ENCODE results near the gene SEPTIN6. TPM values are rescaled to one million over a fixed set of nuclear protein-coding genes. Genes with fewer than 3 reads are reported as not detected.

Gene SEPTIN6
- total RNA-seq, 2 donors from 2014 or later: 183 to 275 TPM

DNA sequence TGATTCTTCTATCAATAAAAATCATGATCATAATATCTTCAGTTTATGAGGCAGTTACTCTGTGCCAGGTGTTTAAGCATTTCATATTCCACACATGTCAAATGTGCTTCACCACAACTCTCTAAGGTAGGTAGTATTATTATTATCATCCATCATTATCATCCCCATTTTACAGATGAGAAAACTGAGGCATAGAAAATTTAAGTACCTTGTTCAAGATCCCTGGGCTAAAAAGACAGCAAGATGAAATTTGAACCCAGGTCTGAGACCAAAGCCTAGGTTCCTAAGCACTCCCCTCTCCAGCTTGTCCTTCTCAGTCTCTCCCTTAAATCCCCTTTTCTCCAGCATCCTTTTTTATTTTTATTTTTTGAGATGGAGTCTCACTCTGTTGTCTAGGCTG is 33.4 kb downstream of the SEPTIN6 start:
- peaks cover 48% of the 10 kb centered on the region for H3K4me1 Mint-ChIP-seq (ENCODE audit: low read depth)
- ATAC-seq (replicated peaks in 1 of 2): no peak

GRCh38 chrX:119655125-119655524 is 37.8 kb downstream of the SEPTIN6 start:
- Mint-ChIP-seq H3K27me3 (ENCODE audit: low read depth) (no peaks in the 10 kb centered on the region), H3K4me3 (peak overlapping the region; percentile 2 to 46), H3K4me1 (ENCODE audit: low read depth) (peaks cover 44% of the 10 kb centered on the region)

More for the DNA sequence above, 33.4 kb downstream of the SEPTIN6 start:
- Mint-ChIP-seq H3K36me3 (ENCODE audit: insufficient read depth in 2 of 2) (peaks cover 18 to 58% of the 10 kb centered on the region in 2 donors), H3K4me3 (no peak overlapping the region), H3K27me3 (ENCODE audit: low read depth) (no peaks in the 10 kb centered on the region), H3K9me3 (no peaks in the 10 kb centered on the region), H3K27ac (peak overlapping the region; percentile 82)
- no peak for DNase-seq

DNA sequence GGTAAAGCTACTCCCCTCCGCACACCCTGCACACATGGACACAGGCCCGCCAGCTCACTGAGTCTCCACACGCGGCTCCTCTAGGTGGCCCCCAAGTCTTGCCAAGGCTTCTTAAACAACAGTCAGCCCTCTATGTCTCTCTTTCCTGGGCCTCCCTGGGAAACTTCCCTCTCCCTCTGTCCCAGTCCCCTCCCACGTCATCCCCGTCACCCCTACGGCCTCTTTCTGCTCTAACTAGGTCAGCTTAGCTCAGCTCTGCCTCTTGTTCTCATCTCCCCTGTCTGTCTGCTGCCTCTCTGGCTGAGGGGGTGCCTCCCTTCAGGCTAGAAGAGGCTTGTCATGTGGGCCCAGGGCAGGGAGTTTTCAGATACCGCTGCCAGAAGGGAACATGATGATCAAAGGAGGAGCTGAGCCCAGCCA is 38.8 kb downstream of the SEPTIN6 start:
- no peaks in the 10 kb centered on the region for H3K27me3 Mint-ChIP-seq (ENCODE audit: low read depth)
- no peak for DNase-seq
- ATAC-seq (replicated peaks in 1 of 2): no peak
- peaks cover 10 to 49% of the 10 kb centered on the region in 2 donors for H3K36me3 Mint-ChIP-seq (ENCODE audit: insufficient read depth in 2 of 2)
- no peak overlapping the region for H3K4me3 Mint-ChIP-seq
- H3K4me1 Mint-ChIP-seq (ENCODE audit: low read depth): peaks cover 48% of the 10 kb centered on the region
- no peak overlapping the region for H3K27ac Mint-ChIP-seq
- H3K9me3 Mint-ChIP-seq: no peaks in the 10 kb centered on the region

More at GRCh38 chrX:119655125-119655524, 37.8 kb downstream of the SEPTIN6 start:
- Mint-ChIP-seq H3K27ac (peak overlapping the region; percentile 59), H3K9me3 (no peaks in the 10 kb centered on the region), H3K36me3 (ENCODE audit: insufficient read depth in 2 of 2) (peaks cover 12 to 49% of the 10 kb centered on the region in 2 donors)
- peak; percentile 93 to 96 for ATAC-seq (replicated peaks in 1 of 2)
- peak; percentile 61 to 73 for DNase-seq

GRCh38 chrX:119648421-119648775 is 44.6 kb downstream of the SEPTIN6 start:
- no peak for DNase-seq
- H3K27ac Mint-ChIP-seq: peak overlapping the region; percentile 91
- peak overlapping the region; percentile 58 to 75 for H3K4me3 Mint-ChIP-seq
- no peaks in the 10 kb centered on the region for H3K27me3 Mint-ChIP-seq (ENCODE audit: low read depth)
- H3K9me3 Mint-ChIP-seq: no peaks in the 10 kb centered on the region
- ATAC-seq (replicated peaks in 1 of 2): peak; percentile 1 to 9
- peaks cover 14 to 60% of the 10 kb centered on the region in 2 donors for H3K36me3 Mint-ChIP-seq (ENCODE audit: insufficient read depth in 2 of 2)
- H3K4me1 Mint-ChIP-seq (ENCODE audit: low read depth): peaks cover 50% of the 10 kb centered on the region

GRCh38 chrX:119647552-119648420 is 45.2 kb downstream of the SEPTIN6 start:
- peaks cover 9 to 55% of the 10 kb centered on the region in 2 donors for H3K36me3 Mint-ChIP-seq (ENCODE audit: insufficient read depth in 2 of 2)
- H3K27ac Mint-ChIP-seq: peak overlapping the region; percentile 91
- DNase-seq: peak; percentile 72 to 90
- peak overlapping the region; percentile 58 to 75 for H3K4me3 Mint-ChIP-seq
- peaks cover 50% of the 10 kb centered on the region for H3K4me1 Mint-ChIP-seq (ENCODE audit: low read depth)
- H3K27me3 Mint-ChIP-seq (ENCODE audit: low read depth): no peaks in the 10 kb centered on the region
- H3K9me3 Mint-ChIP-seq: no peaks in the 10 kb centered on the region
- peak; percentile 97 to 98 for ATAC-seq (replicated peaks in 1 of 2)

- Mint-ChIP-seq H3K4me1 (ENCODE audit: low read depth) (peaks cover 50% of the 10 kb centered on the region), H3K9me3 (no peaks in the 10 kb centered on the region), H3K36me3 (ENCODE audit: insufficient read depth in 2 of 2) (peaks cover 9 to 53% of the 10 kb centered on the region in 2 donors), H3K4me3 (peak overlapping the region; percentile 58 to 73), H3K27me3 (ENCODE audit: low read depth) (no peaks in the 10 kb centered on the region), H3K27ac (peak overlapping the region; percentile 91)
- ATAC-seq (replicated peaks in 1 of 2): no peak
- no peak for DNase-seq
Measured at GRCh38 chrX:119647089-119647488, 45.9 kb downstream of the SEPTIN6 start.

GRCh38 chrX:119646515-119646914 is 46.5 kb downstream of the SEPTIN6 start:
- Mint-ChIP-seq H3K27ac (peak overlapping the region; percentile 69), H3K4me1 (ENCODE audit: low read depth) (peaks cover 50% of the 10 kb centered on the region), H3K9me3 (no peaks in the 10 kb centered on the region), H3K27me3 (ENCODE audit: low read depth) (no peaks in the 10 kb centered on the region), H3K36me3 (ENCODE audit: insufficient read depth in 2 of 2) (peaks cover 9 to 52% of the 10 kb centered on the region in 2 donors), H3K4me3 (peak overlapping the region; percentile 54 to 73)
- no peak for DNase-seq
- ATAC-seq (replicated peaks in 1 of 2): no peak

- no peak overlapping the region for H3K4me3 Mint-ChIP-seq
- DNase-seq (no peak), ATAC-seq (replicated peaks in 1 of 2) (no peak)
- H3K36me3 Mint-ChIP-seq (ENCODE audit: insufficient read depth in 2 of 2): peaks cover 13 to 59% of the 10 kb centered on the region in 2 donors
- H3K27me3 Mint-ChIP-seq (ENCODE audit: low read depth): no peaks in the 10 kb centered on the region
- H3K9me3 Mint-ChIP-seq: no peaks in the 10 kb centered on the region
- H3K4me1 Mint-ChIP-seq (ENCODE audit: low read depth): peaks cover 37% of the 10 kb centered on the region
- no peak overlapping the region for H3K27ac Mint-ChIP-seq
Measured at GRCh38 chrX:119643696-119644095, 49.3 kb downstream of the SEPTIN6 start.

Other genes with a start within 250 kb of the SEPTIN6 start
- 100 to 1,000 TPM; 487 to 558 TPM for gene SLC25A5, start 224.7 kb downstream of the SEPTIN6 start, total RNA-seq
- 10 to 100 TPM; 22.1 to 23.5 TPM for gene STEEP1, start 127.8 kb downstream of the SEPTIN6 start, total RNA-seq
- gene UBE2A, start 118.6 kb downstream of the SEPTIN6 start, total RNA-seq: 10 to 100 TPM; 75.6 to 84.8 TPM
- 10 to 100 TPM; 15.9 to 18.8 TPM for gene NKRF, start 86.7 kb downstream of the SEPTIN6 start, total RNA-seq
- gene SOWAHD, start 65.4 kb upstream of the SEPTIN6 start, total RNA-seq: under 1 TPM; 0.46 to 0.50 TPM
- gene RPL39, start 98.5 kb upstream of the SEPTIN6 start, total RNA-seq: 1,000 to 10,000 TPM; 2,946 to 2,967 TPM
- gene UPF3B, start 159.8 kb upstream of the SEPTIN6 start, total RNA-seq: 10 to 100 TPM; 20.4 to 25.6 TPM
- gene RNF113A, start 178.6 kb upstream of the SEPTIN6 start, total RNA-seq: 10 to 100 TPM; 44.8 to 47.3 TPM
- 10 to 100 TPM; 55.7 to 63.7 TPM for gene NDUFA1, start 178.7 kb upstream of the SEPTIN6 start, total RNA-seq
- not detected for gene AKAP14, start 202.7 kb upstream of the SEPTIN6 start, total RNA-seq